ENCODE data around the gene MCF2L.
"Not testable (repeated sequence)": the region's sequence is repeated elsewhere in the genome, so short reads cannot be mapped to it uniquely, and the experiment has no call there.

Gene MCF2L

DNA sequence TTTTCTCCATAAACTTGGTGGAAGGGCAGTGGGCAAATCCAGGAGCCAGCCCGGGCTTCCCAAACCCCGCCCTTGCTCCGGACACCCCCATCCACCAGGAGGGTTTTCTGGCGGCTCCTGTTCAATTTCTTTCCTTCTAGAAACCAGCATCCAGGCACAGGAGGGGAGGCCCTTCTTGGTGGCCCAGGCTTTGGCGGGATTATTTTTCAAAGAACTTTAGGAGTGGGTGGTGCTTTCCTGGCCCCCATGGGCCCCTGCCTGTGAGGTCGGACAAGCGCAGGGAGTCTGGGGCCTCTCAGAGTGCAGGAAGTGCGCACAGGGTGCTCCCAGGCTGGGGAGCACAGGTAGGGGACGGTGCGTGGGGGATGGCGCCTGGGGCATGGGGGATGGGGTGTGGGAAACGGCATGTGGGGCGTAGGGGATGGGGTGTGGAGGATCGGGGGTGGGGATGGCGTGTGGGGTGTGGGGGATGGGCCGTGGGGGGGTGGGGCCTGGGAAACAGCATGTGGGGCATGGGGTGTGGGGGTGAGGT is 137.0 kb downstream of the MCF2L start:
- DNase-seq: no peak

DNA sequence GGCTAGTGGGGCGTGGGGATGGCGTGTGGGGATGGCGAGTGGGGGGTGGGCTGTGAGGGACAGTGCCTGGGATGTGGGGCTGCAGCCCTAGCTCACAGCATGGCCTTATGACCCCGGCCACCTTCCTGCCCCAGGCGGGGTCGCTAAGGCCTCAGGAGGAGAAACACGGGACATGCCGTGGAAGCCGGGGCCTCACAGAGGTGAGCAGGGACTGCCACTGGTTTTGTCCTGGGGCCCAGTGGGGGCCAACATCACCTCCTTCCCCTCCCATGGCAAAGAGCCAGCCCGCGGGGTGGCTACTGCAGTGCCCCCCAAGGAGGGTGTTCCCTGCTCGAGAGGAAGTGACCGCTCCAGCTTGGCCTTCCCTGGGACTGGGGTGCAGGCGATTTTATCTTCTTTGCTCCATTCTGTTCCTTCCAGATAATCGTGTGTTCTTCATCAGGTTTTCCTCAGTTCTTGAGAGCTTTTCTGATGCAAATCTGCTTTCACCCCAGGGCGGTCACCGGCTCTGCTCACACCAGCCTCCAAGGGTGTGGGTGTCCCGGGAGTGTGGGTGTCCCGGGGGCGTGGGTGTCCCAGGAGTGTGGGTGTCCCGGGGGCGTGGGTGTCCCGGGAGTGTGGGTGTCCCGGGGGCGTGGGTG is 137.8 kb downstream of the MCF2L start:
- DNase-seq: no peak

DNA sequence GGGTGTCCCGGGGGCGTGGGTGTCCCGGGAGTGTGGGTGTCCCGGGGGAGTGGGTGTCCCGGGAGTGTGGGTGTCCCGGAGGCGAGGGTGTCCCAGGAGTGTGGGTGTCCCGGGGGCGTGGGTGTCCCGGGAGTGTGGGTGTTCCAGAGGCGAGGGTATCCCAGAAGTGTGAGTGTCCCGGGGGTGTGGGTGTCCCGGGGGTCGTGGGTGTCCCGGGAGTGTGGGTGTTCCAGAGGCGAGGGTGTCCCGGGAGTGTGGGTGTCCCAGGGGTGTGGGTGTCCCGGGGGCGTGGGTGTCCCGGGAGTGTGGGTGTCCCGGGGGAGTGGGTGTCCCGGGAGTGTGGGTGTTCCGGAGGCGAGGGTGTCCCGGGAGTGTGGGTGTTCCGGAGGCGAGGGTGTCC is 139.5 kb downstream of the MCF2L start:
- not testable (repeated sequence) for DNase-seq

- DNase-seq: no peak
These were observed 140.4 kb downstream of the MCF2L start for GRCh38 chr13:113109151-113110047.

- no peak for DNase-seq
These were observed 141.2 kb downstream of the MCF2L start for GRCh38 chr13:113110048-113110851.

GRCh38 chr13:113110852-113111315 is 141.9 kb downstream of the MCF2L start:
- no peak for DNase-seq

DNA sequence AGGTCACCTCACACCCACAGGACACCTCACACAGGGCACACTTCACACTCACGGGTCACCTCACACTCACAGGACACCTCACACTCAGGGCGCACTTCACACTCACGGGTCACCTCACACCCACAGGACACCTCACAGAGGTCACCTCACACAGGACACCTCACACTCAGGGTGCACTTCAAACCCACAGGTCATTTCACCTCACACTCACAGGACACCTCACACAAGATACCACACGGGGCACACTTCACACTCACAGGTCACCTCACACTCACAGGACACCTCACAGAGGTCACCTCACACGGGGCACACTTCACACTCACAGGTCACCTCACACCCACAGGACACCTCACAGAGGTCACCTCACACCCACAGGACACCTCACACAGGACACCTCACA is 142.8 kb downstream of the MCF2L start:
- not testable (repeated sequence) for DNase-seq

GRCh38 chr13:113112475-113112874 is 143.5 kb downstream of the MCF2L start:
- not testable (repeated sequence) for DNase-seq

- no peak for DNase-seq
These were observed 144.2 kb downstream of the MCF2L start for GRCh38 chr13:113112893-113113845.

GRCh38 chr13:113113846-113114271 is 144.8 kb downstream of the MCF2L start:
- DNase-seq: no peak

DNA sequence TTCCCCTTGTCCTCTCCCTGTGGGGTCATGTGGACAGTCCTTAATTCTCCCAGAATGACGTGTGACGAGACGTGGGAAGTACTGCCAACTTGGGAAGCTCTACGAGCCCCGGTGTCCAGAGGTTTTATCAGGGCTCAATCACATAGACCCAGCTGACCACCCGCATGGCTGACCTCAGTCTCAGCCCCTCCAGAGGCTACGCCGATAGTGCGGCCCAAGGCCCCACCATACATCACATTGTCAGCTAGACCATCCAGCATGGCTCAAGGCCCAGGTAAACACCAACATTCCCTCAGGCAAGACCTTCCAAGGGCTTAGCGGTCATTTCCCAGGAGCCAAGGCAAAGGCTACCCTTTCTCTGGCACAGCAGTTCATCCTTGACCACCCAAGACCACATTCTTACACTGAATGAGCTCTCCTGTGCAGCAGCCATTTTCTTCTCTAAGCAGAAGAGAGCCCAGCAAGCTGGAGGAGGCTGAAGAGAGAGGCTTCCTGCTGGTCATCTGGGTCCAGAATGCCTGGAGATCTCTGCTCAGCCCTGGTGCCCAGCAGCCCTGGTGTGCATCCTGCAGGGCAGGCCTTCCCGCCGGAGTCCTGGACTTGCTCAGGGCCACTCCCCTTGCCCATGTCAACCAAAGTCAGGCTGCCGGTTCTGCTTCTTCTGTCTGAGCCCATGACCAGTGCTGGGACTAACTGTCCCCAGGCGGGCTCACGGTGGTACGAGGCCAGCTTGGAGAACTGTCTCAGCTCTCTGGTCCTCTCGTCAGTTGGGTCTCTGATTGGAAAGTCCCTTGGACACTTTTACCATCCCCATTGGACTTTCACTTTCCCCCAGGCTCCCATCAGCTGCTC is 145.7 kb downstream of the MCF2L start:
- DNase-seq: no peak

DNA sequence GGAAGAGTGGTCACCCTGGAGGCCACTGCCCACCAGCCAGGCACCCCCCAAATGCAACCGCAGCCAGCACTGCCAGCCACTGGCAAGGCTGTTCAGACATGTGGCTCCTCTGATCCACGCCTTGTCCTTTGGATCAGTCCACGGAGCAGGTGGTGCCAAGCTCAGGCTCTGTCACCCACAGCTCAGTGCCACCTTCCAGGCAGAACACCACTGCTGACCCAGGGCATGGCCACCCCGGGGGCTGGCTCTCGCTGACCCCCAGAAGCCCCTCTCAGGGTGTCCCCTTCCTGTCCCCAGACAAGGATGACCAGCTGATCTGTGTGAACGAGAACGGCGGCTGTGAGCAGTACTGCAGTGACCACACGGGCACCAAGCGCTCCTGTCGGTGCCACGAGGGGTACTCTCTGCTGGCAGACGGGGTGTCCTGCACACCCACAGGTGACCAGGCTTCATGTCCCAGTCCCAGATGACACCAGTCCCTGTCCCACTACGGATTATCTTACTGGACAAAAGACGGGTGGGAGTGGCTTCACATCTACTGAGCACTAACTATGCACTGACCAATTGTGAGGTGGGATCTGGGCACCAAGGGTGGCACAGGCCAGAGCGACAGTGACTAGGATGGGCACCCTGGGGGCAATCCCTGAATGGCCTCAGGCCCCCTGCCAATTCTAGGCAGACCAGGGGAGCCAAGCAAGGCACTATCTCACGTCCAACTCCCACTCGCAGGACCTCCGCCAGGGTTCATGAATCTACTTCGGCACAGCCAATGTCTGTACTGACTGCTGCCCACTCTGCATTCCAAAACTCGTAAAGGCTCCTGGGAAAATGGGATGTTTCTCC is 146.6 kb downstream of the MCF2L start:
- no peak for DNase-seq

GRCh38 chr13:113116206-113116800 is 147.3 kb downstream of the MCF2L start:
- DNase-seq: no peak

GRCh38 chr13:113116871-113117271 is 147.9 kb downstream of the MCF2L start:
- no peak for DNase-seq

DNA sequence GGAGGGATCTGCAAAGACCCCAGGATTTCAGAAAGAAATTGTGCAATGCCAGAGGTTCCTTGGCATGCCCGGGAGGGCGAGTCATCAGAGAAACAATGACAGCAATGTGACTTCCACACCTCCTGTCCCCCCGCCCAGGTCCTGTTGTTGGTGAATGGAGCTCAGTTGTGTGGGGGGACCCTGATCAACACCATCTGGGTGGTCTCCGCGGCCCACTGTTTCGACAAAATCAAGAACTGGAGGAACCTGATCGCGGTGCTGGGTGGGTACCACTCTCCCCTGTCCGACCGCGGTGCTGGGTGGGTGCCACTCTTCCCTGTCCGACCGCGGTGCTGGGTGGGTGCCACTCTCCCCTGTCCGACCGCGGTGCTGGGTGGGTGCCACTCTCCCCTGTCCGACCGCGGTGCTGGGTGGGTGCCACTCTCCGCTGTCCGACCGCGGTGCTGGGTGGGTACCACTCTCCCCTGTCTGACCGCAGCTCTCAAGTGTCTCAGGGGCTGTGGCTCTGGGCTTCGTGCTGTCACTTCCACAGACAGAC is 148.4 kb downstream of the MCF2L start:
- DNase-seq: no peak

DNA sequence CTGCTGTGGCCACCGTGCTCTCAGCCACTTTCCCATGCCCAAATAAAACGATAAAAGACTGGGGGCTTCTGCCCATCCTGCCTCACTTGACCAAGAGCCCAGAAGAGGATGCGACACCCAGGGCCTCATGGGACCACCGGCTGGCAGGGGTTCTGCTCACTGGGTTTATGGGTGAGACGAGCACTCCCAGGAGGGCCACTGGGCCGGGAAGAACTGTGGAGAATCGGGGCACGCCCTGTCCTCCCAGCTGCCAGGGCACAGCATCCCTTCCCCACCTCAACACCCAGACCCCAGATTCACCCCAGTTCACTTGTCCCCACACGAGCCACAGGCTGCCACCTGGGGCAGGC is 148.9 kb downstream of the MCF2L start:
- no peak for DNase-seq

DNA sequence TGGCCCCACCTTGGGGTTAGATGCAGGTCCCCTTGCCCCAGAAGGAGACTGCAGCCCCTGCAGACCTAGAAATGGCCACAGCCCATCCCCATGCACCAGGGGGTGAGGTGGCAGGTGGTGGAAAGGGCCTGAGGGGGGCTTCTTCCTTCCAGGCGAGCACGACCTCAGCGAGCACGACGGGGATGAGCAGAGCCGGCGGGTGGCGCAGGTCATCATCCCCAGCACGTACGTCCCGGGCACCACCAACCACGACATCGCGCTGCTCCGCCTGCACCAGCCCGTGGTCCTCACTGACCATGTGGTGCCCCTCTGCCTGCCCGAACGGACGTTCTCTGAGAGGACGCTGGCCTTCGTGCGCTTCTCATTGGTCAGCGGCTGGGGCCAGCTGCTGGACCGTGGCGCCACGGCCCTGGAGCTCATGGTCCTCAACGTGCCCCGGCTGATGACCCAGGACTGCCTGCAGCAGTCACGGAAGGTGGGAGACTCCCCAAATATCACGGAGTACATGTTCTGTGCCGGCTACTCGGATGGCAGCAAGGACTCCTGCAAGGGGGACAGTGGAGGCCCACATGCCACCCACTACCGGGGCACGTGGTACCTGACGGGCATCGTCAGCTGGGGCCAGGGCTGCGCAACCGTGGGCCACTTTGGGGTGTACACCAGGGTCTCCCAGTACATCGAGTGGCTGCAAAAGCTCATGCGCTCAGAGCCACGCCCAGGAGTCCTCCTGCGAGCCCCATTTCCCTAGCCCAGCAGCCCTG is 149.4 kb downstream of the MCF2L start:
- DNase-seq: no peak

DNA sequence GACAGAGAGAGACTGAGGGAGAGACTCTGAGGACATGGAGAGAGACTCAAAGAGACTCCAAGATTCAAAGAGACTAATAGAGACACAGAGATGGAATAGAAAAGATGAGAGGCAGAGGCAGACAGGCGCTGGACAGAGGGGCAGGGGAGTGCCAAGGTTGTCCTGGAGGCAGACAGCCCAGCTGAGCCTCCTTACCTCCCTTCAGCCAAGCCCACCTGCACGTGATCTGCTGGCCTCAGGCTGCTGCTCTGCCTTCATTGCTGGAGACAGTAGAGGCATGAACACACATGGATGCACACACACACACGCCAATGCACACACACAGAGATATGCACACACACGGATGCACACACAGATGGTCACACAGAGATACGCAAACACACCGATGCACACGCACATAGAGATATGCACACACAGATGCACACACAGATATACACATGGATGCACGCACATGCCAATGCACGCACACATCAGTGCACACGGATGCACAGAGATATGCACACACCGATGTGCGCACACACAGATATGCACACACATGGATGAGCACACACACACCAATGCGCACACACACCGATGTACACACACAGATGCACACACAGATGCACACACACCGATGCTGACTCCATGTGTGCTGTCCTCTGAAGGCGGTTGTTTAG is 150.3 kb downstream of the MCF2L start:
- DNase-seq: no peak

Measured in DMS 273 treated with DMSO at 0.1 percent for 48 hours (cell line).